GM19035 (cell line): ENCODE data around the gene BCAN.
"Not testable (repeated sequence)": the region's sequence is repeated elsewhere in the genome, so short reads cannot be mapped to it uniquely, and the experiment has no call there.

Experiments used
- ATAC-seq: cut with Tn5 transposase; IDR thresholded peaks from one replicate; pipeline ENCODE4 v1.9.1; 2021; ENCODE audit not compliant: unreplicated experiment

Gene BCAN

GRCh38 chr1:156616463-156616862 is 25.5 kb upstream of the BCAN start:
- ATAC-seq, result no peak

DNA sequence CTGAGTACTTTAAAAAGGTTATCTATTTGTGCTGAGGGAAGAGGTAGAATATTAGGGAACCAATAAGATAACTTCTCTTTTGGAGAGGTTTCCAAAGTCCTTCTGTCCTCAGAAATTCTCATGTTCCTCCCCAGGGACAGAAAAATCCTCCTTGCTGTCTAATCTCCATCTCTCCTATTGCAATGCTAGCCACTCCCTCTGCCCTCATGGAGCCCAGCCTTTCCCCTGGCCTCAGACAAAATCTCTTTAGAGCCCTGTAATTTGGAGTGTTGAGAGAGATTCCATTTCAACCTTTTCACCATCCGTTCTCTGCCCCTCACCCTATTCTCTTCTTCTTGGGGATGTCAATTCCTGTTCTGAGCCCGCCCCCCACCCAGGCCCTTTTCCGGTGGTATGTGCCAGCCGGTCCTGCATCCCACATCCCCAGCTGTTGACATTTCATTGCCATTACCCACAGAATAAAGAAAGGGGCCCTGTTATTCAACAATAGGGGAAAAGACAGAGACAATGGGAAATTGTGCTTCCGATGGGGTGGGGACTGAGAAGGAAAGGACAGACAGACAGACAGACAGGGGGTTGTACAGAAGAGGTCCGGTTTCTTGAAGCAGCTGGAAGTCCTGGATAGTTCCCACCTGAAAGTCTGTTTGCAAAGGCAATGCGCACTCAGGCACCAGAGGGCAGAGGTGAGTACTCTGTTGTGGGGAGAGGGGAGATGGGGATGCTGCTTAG is 22.9 kb upstream of the BCAN start, which contains the start of gene HAPLN2:
Gene HAPLN2 (plus strand): TSS at position 563 of the 729 bp plus-strand sequence. CDS start 4,076 bp downstream, outside the sequence.
- no peak for ATAC-seq

- no peak for ATAC-seq
Measured at GRCh38 chr1:156619582-156619955, 22.3 kb upstream of the BCAN start.

DNA sequence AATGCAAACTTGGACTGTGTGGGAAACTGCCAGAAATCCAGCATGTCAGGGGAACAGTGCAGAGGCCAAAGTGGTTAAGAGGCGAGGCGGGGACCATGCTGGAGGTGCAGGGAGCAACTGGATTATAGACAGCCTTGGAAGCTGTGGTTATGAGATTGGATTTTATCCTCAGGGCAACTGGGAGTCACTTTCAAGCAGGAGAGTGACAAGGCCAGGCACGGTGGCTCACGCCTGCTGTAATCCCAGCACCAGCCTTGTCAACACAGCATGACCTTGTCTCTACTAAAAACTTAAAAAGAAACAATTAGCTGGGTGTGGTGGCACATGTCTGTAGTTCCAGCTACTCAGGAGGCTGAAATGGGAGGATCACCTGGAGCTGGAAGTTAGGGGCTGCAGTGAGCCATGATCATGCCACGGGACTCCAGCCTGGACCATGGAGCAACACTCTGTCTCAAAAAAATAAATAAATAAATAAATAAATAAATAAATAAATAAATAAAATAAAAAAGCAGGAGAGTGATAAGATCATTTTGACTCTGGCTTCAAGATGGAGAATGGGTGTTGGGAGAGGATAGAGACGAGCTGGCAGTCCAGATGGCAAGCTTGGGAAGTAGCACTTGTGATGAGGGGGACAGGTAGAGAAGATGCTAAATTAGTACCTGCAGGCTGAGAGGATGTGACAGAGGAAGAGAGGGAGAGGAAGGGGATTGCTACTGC is 19.2 kb upstream of the BCAN start:
- ATAC-seq, result no peak

GRCh38 chr1:156623946-156624813 is 17.7 kb upstream of the BCAN start:
- ATAC-seq, result no peak

GRCh38 chr1:156624814-156625435 is 17.0 kb upstream of the BCAN start:
- ATAC-seq, result no peak

GRCh38 chr1:156625436-156626078 is 16.4 kb upstream of the BCAN start:
- ATAC-seq, result no peak

DNA sequence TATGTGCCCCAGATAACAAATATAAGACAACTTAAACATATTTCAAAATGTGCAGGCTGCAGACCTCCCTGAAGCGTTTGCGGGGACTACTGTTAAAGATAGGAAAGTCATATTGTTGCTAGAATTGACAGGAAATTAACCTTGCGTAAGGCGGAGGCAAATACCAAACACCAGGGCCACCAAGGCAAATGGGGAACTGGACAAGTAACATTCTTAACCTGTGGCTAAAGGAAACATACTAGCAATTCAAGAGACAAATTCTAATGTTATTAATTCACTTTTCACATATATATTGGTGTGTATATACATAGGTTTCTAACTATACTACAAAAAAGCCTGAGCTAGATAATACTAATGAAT is 15.9 kb upstream of the BCAN start:
- ATAC-seq, result no peak

DNA sequence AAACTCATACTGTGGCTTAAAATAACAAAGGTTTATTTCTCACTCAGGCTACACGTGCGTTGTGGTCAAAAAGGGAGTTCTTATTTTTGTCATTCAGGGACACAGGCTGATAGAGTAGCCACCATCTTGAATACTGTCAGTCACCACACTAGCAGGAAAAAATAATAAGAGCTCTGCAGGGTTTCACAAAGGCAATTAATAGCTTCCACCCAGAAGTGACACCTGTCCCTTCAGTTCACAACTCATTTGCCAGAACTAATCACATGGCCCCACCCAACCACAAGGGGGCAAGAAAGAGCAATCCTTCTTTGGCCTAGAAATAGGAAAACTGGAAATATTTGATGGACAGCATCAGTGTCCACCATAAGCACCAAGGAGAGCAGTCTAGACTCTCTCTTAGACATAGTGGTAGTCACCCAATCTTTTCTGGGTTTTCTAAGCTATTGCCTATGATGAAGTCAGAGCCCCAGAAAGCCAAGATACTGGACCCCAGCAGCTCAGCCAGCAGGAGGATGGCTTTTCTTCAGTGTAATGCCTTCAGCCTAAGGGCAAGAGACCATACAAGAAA is 14.5 kb upstream of the BCAN start:
- no peak for ATAC-seq

- no peak for ATAC-seq
Measured at GRCh38 chr1:156629823-156630449, 12.0 kb upstream of the BCAN start.

GRCh38 chr1:156631152-156631551 is 10.8 kb upstream of the BCAN start:
- ATAC-seq, result not testable (repeated sequence)

DNA sequence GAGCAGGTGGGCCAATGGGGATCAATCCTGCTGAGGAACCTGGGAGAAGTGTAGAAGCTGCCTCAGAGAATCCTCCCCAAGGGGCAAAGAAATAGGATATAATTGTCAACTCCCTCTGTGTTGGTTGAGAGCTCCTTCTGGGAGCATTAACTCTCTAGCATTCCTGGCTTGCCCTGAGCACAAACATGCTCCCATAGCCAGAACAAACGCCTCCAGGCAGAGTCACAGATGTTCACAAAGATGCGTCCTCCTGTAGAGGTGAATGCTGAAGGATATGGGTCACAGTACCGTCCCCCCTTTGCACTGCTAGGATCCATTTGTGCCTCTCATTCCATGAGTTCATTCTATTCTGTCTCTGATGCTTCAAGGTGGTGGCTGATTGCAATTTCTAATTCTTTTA is 9.6 kb upstream of the BCAN start:
- ATAC-seq, result no peak

DNA sequence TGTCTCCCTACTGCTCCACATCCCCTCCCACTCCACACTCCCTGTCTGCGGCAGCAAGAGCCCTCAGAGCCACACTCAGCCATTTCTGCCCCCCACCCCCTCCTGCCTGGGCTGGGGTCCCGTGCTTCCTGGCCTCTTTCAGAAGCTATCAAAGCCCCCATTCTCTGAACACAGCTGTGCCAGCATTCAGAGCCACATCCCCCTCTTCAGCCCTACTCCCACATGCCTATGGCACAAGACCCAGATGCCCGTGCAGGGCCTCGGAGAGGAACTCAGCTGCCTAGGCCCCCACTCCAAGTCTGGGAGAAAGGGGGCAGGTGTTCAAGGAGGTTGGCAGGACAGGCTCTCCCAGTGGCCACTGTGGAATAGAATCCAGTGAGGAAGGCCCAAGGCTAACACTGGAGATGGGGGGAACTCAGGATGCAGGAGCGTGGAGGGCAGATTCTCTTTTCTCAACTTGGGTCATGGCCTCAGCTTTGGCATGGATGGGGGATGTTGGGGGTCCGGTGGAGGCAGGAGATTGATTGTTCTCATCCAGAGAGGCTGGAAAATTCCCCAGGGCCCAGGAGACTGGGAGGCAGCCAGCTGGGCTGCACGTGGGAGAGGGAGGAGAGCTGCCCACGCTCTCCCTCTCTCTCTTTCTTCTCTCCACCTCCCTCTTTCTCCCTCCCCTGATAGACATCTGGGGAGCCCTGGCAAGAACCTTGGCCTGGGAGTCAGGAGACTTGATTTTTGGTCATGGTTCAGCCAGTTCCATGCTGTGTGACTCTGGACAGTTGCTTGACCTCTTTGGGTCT is 3.5 kb upstream of the BCAN start:
- no peak for ATAC-seq

GRCh38 chr1:156639601-156640101 is 2.3 kb upstream of the BCAN start:
- ATAC-seq, result no peak

DNA sequence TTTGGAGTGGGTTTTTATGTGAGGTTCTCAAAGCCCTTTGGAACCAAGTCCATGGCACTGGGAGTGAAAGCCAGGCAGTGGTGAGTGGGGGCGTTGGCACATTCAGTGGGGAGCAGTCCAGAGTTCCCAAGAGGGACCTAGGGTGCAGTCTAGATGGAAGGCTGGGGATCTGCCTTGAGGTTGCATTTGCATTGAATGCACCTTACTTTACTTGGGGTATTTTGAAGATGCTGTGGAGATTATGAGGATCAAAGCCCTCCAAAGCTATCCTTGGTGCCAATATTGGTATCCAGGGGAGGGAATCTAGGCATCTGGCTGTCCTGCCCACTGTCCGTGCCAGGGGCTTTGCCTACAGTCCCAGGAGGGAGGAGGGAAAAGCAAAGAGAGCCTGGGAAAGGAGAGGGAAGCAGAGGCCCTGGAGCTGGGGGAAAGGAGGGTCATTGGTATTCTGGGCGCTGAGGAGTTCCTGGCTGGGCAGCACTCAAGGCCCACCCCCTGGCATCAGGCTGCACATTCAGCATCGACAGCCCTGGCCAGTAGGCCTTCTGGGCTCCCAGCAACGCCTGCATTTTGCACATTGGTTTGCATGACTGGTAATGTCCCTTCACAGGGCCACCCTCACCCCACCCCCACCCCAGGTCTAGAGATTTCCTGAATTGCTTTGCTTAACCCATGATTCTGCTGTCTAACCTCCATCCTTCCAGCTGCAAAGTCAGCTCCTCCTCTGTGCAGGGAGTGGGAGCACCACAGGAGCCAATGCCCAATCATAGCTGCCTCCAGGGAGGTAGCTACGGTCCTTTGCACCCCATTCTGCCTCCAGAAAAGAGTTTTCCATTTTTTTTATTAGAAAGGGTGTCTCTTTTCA is 843 bp upstream of the BCAN start:
- ATAC-seq, result no peak

GRCh38 chr1:156642265-156643048 is 540 bp downstream of the BCAN start:
- no peak for ATAC-seq
